ENCODE data around the gene ASPHD1.

ASPHD1 gene

DNA sequence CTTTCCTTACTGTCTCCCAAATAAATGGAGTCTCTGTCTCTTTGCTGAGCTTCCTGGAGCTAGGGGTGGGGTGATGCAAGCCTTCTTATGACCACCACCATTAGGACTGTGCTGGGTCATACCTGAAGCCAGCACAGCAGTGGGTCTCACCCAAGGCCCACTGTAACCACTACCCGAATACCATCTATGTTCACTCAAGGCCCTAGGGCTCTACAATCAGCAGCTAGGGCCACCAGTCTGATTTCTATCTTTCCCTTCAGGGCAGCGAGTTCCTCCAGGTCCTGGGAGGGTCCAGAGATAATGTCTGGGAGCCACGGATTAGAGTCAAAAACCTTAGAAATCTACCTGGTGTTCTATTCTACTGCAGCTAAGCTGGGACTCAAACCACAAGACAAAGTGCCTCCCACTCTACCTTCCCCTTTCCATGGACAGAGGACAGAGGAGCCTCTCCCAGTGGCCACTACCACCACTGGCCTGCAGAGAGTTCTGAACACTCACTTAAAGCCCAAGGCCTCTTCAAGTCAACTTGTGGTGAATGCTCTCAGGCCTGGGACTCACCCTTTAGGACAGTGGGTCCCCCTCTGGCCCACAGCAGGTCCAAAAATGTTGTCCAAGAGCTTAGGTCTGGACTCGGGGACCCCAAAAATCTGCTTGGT is 50.6 kb downstream of the ASPHD1 start:
- no peak for DNase-seq

DNA sequence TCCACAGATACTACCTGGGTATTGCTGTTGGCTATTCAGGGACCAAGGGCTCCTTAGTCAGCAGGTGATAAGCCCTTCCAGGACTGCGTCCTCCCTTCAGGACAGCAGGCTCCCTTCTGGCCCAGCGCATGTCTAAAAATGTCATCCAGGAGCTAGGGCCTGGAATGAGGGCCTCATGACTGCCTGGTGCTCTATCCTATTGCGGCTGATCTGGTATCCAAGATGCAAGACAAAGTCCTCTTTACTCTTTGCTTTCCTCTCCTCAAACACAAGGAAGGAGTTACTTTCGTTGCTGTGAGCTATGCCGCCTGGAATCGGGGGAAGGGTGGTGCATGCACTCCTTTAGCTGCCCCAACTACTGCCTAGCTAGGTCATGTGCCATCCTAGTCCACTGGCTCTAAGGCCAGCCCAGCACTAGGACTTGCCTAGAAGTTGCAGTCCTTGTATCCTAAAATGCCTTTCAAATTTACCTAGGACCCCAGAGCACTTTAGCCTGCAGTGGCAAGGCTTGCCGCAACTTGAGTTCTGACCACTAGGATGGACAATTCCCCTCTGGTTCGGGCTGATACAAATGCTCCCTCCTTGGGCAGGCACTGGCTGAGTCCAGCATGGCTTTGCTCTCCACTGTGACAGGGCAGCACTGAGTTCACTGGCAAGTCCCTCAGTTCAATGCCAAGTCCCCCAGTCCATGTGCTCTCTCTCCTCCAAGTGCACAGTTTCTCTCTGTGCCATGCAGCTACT is 51.5 kb downstream of the ASPHD1 start:
- no peak for DNase-seq
